Fibroblast of mammary gland (primary cell): ENCODE data around the gene OSBPL6.

ENCODE experiments used
- DNase-seq: peaks from one replicate; pipeline ENCODE4 v3.0.0-alpha.2; 2010; ENCODE audit warnings: low read depth
- H3K4me3 ChIP-seq: 2 replicates; pipeline ENCODE4 v1.5.1; 2011; ENCODE audit warnings: low read depth, mild to moderate bottlenecking, low read length, moderate library complexity; ENCODE audit not compliant: control insufficient read depth
- TF ChIP-seq, protein P1 (sequence below): conservative IDR thresholded peaks from 2 replicates; pipeline ENCODE4 v1.5.1; 2011; ENCODE audit warnings: low read depth, low read length, inconsistent platforms; ENCODE audit not compliant: control insufficient read depth, insufficient read depth

Gene OSBPL6

DNA sequence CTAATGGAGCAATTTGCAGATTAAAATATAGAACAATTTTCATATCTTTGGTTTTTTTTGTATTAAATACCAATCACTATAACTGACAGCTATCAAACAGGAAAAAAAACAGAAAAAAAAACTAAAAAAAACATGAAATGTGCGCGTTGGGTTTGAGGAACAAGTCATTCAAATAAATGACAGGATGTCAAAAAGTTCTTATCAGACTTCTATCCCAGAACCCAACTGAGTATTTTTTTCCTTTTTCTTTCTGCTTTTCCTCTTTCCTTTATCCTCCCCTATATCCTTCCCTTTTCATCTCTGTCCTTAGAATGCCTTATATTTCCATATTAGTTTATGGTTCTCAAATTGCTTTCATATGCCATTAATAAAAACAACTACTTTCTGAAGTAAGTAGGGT lies 242.3 kb downstream of the OSBPL6 start:
- TF ChIP-seq, protein P1, sequence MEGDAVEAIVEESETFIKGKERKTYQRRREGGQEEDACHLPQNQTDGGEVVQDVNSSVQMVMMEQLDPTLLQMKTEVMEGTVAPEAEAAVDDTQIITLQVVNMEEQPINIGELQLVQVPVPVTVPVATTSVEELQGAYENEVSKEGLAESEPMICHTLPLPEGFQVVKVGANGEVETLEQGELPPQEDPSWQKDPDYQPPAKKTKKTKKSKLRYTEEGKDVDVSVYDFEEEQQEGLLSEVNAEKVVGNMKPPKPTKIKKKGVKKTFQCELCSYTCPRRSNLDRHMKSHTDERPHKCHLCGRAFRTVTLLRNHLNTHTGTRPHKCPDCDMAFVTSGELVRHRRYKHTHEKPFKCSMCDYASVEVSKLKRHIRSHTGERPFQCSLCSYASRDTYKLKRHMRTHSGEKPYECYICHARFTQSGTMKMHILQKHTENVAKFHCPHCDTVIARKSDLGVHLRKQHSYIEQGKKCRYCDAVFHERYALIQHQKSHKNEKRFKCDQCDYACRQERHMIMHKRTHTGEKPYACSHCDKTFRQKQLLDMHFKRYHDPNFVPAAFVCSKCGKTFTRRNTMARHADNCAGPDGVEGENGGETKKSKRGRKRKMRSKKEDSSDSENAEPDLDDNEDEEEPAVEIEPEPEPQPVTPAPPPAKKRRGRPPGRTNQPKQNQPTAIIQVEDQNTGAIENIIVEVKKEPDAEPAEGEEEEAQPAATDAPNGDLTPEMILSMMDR = no peak
- H3K4me3 ChIP-seq = no peak overlapping the region
- no peak for DNase-seq

DNA sequence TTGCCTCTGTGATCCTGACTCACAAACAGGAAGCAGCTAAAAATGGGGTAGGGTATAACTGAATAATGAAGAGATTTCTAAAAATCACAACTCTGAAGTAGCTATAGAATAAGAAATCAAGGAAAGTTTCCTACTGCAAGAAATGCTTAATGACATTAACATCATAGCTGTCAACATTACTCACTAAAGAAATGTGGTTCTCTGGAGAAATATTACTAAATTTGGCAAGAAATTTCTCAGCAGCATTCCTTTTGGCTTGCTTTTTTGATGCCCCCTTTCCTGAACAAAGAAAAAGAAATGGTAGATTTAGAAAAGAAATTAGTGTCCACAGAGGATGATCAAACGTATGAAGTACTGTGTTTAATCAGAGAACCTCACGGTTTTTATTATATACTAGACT lies 247.1 kb downstream of the OSBPL6 start:
- TF ChIP-seq, protein P1 = no peak
- DNase-seq = no peak
- H3K4me3 ChIP-seq = no peak overlapping the region

DNA sequence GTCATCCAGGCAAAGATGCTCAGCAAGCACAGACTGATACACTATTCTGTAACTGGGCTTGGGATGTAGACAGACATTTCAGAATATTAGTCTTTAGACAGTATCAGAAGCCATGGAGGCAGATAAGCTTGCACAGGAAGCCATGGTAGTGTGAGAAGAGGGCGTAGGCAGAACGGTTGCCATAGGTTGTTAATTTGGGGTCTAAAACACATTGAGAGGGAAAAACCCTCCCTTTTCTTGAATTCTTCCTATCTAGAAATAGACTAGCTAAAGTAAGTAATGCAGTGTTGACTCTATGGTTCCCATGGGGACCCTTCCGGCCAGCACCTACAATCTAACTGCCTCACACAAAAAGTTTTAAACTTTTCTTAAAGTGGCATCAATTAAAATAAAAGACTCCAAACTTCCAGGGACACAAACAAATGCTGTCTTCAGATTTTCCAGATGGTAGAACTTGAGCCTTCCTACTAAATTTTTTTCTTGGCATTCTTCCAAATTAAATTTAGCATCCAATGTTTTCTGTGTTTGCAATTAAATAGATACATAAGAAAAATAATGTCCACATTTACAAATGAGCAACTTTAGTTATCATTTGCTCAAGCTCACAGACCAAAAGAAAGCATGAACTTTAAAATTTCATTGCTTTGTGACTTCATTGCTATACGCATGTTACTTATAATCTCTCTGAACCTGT lies 254.8 kb downstream of the OSBPL6 start:
- peak overlapping the region; percentile 84 for H3K4me3 ChIP-seq
- DNase-seq = no peak
- TF ChIP-seq, protein P1 = no peak

DNA sequence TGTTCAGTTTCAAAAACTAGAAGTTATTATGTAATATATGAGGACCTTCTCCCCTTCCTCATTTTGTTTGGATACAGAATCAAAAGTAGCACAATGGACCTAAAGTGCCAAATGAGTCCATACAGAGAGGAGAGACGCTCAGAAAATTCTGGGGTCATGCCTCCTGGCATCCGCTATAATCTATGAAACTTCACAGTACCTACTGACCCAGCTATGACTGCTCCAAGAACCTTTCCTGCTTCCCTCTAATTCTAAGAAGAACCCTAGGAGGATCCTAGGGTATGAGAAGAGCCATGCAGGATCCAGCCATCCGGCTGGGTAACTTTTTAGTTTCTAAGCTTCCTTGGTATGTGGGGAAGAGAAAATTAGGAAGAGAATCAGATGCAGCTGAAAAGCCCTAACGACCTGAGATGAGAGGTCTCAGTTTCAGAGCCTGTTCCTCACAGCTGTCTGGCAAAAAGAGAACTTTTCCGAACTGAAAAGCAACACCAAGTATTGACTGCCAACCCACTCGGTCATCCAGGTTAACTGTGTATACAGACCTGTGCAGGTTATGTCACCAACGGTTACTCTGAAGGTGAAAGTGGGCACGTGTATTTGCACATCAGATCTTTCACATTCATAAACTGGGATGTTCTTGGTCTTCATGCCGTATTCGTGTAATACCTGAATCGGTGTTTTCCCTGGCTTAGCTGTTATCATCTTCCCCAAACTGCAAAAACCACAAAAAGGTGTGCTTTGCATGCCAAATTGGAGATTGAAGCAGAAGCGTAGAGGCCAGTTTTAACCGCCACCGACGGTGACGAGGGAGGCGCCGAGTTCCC lies 255.6 kb downstream of the OSBPL6 start:
- DNase-seq = no peak
- TF ChIP-seq, protein P1 = no peak
- peak overlapping the region; percentile 84 for H3K4me3 ChIP-seq

DNA sequence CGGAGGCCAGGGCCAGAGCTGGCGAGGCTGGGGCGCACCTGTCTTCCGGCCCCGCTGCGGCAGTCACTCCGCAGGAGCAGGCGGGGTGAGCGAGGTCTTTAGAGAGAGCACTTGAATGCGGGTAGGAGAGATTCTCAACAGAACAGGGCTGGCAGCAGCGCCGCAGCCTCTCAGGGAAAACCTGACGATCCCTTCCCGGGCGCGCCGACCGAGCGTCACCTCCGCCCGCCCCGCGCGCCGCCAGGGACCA lies 256.1 kb downstream of the OSBPL6 start:
- TF ChIP-seq, protein P1 = no peak
- DNase-seq = no peak
- H3K4me3 ChIP-seq = peak overlapping the region; percentile 84

DNA sequence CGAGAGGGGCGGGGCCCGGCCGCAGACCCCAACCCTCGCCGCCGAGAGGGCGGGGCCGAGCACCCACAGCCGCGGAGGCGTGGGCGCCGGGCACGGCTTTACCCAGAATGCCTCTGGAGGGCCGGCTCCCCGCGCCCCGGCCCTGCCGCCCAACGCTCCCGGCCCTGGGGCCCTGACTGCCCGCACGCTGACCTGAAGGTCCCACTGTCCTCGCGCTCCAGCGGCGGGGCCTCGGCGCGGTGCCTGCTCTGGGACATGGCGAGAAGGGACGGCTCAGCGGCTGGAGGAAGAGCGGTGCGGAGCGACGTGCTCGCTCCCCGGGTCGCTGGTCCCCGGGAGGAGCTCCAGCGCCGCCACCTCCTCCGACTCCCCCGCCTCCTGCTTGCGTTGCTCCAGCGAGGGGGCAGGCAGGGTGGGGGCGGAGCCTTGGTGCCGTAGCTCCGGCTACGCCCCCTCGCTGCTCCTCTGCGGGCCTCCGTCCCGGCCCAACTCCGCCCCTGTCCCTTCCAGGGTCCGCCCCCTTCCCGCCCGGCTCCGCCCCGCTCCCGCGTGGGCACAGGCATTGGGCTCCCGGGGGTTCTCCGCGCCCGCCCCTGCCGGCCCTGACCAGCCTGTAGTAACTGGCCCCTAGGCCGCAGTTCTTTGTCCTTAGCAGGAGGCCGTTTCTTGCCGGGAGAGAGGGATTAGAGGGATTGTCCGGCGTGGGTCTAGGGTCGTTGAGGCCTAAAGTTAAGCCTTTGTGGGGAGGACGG lies 256.6 kb downstream of the OSBPL6 start, which contains the start of the genes PJVK and PRKRA:
Gene PJVK, plus strand, starts transcription at position 605 of the 752 bp plus-strand sequence. CDS start 2,032 bp downstream, outside the sequence.
Gene PRKRA, minus strand, starts transcription at position 402 of the 752 bp plus-strand sequence. Its CDS starts 145 bp downstream, at position 257.
- H3K4me3 ChIP-seq = peak within 1 kb of the TSS; percentile 84
- peak; percentile 96 for DNase-seq
- TF ChIP-seq, protein P1 = no peak
